Erythroblast (primary cell): ENCODE data around the gene APLP2.

Experiments used
- GATA1 ChIP-seq: IDR thresholded peaks from 2 replicates; pipeline ENCODE4 v1.6.1; 2011; ENCODE audit warnings: low read depth, mild to moderate bottlenecking, control low read depth, low read length, moderate library complexity
- POLR2A ChIP-seq: IDR thresholded peaks from 2 replicates; pipeline ENCODE4 v1.6.1; 2011; ENCODE audit warnings: mild to moderate bottlenecking, low read length

- no peak for TF ChIP-seq POLR2A
- no peak for TF ChIP-seq GATA1
Measured at GRCh38 chr11:130157101-130157500, 87.4 kb downstream of the APLP2 start.
